C4-2B (cell line): ENCODE data around the gene AK3.

Experiments
- ZFX ChIP-seq: fragments of 450-650 bp; IDR thresholded peaks from 2 replicates; pipeline ENCODE4 v1.6.1; 2017
- TF ChIP-seq, protein P1 (sequence below): fragments of 450-650 bp; conservative IDR thresholded peaks from 2 replicates; pipeline ENCODE4 v1.5.1; 2017; ENCODE audit warnings: mild to moderate bottlenecking

DNA sequence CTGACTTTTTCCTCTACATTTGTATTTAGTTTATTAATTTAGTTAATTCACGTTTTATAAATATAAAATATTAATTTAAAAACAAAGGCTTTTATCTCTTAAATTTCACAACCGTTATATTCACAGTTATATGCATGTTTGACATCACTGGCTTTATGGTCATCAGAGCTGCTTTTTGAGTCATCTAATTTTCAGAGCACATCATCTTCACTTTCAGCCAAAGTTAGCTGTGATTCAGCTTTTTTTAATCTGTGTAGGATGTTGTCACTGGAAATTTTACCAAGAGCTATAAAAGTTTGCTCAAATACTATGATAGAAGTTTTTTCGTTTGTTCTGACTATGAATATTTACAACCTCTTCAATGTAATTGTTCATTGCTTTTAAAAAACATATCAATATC is 49.2 kb downstream of the AK3 start:
- TF ChIP-seq, protein P1, sequence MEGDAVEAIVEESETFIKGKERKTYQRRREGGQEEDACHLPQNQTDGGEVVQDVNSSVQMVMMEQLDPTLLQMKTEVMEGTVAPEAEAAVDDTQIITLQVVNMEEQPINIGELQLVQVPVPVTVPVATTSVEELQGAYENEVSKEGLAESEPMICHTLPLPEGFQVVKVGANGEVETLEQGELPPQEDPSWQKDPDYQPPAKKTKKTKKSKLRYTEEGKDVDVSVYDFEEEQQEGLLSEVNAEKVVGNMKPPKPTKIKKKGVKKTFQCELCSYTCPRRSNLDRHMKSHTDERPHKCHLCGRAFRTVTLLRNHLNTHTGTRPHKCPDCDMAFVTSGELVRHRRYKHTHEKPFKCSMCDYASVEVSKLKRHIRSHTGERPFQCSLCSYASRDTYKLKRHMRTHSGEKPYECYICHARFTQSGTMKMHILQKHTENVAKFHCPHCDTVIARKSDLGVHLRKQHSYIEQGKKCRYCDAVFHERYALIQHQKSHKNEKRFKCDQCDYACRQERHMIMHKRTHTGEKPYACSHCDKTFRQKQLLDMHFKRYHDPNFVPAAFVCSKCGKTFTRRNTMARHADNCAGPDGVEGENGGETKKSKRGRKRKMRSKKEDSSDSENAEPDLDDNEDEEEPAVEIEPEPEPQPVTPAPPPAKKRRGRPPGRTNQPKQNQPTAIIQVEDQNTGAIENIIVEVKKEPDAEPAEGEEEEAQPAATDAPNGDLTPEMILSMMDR: no peak
- no peak for TF ChIP-seq ZFX
